ENCODE data around the gene JPT2.

The JPT2 gene

GRCh38 chr16:1747934-1748333 lies 69.9 kb downstream of the JPT2 start:
- Histone ChIP-seq H3K18ac (ENCODE audit: low read length) (no peak overlapping the region), H3K27me3 (ENCODE audit: insufficient read depth, low read length, poor library complexity) (no peaks in the 10 kb centered on the region), H2BK120ac (ENCODE audit: low read depth, low read length) (no peak overlapping the region), H3K79me1 (ENCODE audit: low read length) (no peaks in the 10 kb centered on the region), H3K9ac (ENCODE audit: low read length) (no peak overlapping the region), H3K27ac (ENCODE audit: low read depth, low read length) (no peak overlapping the region), H2AK5ac (ENCODE audit: low read length) (no peak overlapping the region), H2BK15ac (replicated peaks; ENCODE audit: low read depth) (no peak overlapping the region), H4K5ac (ENCODE audit: low read length) (no peak overlapping the region), H2BK5ac (ENCODE audit: low read length) (no peak overlapping the region), H3K4me3 (ENCODE audit: low read length) (no peak overlapping the region), H4K8ac (ENCODE audit: low read depth, low read length) (no peak overlapping the region), H3K56ac (ENCODE audit: low read length) (no peak overlapping the region), H3K23ac (ENCODE audit: low read length) (no peak overlapping the region), H3K36me3 (ENCODE audit: control insufficient read depth, insufficient read depth, low read length) (peaks cover 2% of the 10 kb centered on the region), H3K4me2 (ENCODE audit: low read length) (no peak overlapping the region), H3K79me2 (ENCODE audit: control insufficient read depth, insufficient read depth, low read length) (no peaks in the 10 kb centered on the region), H3K4me1 (ENCODE audit: control insufficient read depth, low read depth, low read length) (no peaks in the 10 kb centered on the region), H3K4ac (ENCODE audit: low read depth, low read length) (no peak overlapping the region)
- no CpG with 5 or more reads among the region's 11 CpGs for WGBS (ENCODE audit: extremely low coverage, insufficient coverage, low lambda C conversion rate)
- no peak for DNase-seq

GRCh38 chr16:1749152-1750117 lies 71.4 kb downstream of the JPT2 start:
- WGBS (ENCODE audit: extremely low coverage, insufficient coverage, low lambda C conversion rate) = no CpG with 5 or more reads among the region's 29 CpGs
- DNase-seq = no peak
- Histone ChIP-seq H3K56ac (ENCODE audit: low read length) (no peak overlapping the region), H4K8ac (ENCODE audit: low read depth, low read length) (no peak overlapping the region), H3K79me2 (ENCODE audit: control insufficient read depth, insufficient read depth, low read length) (no peaks in the 10 kb centered on the region), H3K79me1 (ENCODE audit: low read length) (no peaks in the 10 kb centered on the region), H3K4ac (ENCODE audit: low read depth, low read length) (no peak overlapping the region), H3K27ac (ENCODE audit: low read depth, low read length) (no peak overlapping the region), H3K4me2 (ENCODE audit: low read length) (no peak overlapping the region), H2BK5ac (ENCODE audit: low read length) (no peak overlapping the region), H3K4me1 (ENCODE audit: control insufficient read depth, low read depth, low read length) (no peaks in the 10 kb centered on the region), H2AK5ac (ENCODE audit: low read length) (no peak overlapping the region), H2BK120ac (ENCODE audit: low read depth, low read length) (no peak overlapping the region), H3K36me3 (ENCODE audit: control insufficient read depth, insufficient read depth, low read length) (peaks cover 2% of the 10 kb centered on the region), H3K18ac (ENCODE audit: low read length) (no peak overlapping the region), H3K23ac (ENCODE audit: low read length) (no peak overlapping the region), H3K4me3 (ENCODE audit: low read length) (no peak overlapping the region), H4K5ac (ENCODE audit: low read length) (no peak overlapping the region), H3K27me3 (ENCODE audit: insufficient read depth, low read length, poor library complexity) (no peaks in the 10 kb centered on the region), H3K9ac (ENCODE audit: low read length) (no peak overlapping the region), H2BK15ac (replicated peaks; ENCODE audit: low read depth) (no peak overlapping the region)

Small RNA genes within 50 kb of the gene (small RNA-seq; reads per million reads assigned to genes)
- gene MIR3177 (ENCODE audit: insufficient read depth) = 19.5 reads per million, percentile 91 among the genes with 10 or more reads in this experiment

Measured in mesendoderm (in vitro differentiated cells).